HUDEP-2 (cell line): Measurements from ENCODE around the gene HS3ST5.
A peak's percentile ranks its signal among the peaks of the same experiment; 100 is the strongest.
"Not testable (repeated sequence)": the region's sequence is repeated elsewhere in the genome, so short reads cannot be mapped to it uniquely, and the experiment has no call there.

Experiments
- DNase-seq, 76 experiments: peaks; one replicate each; lab custom pipeline; 2025; ENCODE audit not compliant: unreplicated experiment in 76 of 76; lab: John Stamatoyannopoulos, UW

HS3ST5 gene

DNA sequence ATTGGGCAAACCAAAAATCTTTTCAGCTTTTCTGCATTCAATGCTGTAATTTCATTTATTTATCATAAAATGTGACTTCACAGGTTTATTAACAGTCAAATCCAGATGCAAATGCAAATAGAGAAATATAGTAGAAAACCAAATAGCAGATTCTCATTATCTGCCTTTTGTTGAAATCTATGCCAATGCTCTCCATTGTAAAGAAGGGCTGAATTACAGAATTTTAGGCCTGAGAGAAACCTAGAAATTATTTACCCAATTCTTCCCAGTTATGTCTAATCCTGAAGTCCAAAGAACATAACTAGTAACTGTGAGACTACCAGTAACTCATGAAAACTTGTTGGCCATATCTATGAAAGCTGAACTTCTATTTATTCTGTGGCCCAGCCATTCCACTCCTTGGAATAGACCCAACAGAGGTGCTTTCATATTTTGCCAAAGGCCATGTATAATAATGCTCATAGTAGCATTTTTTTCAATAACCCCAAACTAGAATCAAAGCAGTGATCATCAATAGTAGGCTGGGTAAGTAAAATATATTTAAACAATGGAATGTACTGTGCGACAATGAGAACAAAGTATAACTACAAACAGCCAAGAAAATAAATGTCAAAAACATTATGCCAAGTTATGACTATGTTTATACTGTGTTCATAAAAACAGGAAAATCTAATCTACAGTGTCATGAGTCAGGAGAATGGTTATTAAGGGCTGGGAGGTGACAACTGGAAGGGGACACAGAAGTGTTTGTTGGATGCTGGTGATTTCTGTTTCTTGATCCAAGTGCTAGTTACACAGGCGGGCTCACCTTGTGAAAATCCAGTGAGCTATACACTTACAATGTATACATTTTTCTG lies 183.8 kb downstream of the HS3ST5 start:
- DNase-seq: no peak

DNA sequence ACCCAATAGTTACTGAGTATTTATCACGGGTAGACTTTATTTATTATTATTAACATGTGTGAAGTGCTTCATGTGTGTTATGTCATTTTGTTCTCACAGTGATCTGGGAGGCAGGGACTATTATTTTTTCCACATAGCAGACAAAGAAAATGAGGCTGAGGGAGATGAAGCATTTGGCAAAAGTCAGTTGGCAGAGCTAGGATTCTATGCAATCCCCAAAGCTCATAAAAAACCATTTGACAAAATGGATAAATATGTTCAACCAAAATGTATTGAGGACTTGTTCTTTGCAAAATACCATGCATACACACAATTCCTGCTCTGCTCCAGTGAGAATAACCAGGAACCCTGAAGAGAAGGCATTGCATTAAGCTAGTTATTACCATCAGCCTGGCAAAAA lies 184.4 kb downstream of the HS3ST5 start:
- no peak for DNase-seq

DNA sequence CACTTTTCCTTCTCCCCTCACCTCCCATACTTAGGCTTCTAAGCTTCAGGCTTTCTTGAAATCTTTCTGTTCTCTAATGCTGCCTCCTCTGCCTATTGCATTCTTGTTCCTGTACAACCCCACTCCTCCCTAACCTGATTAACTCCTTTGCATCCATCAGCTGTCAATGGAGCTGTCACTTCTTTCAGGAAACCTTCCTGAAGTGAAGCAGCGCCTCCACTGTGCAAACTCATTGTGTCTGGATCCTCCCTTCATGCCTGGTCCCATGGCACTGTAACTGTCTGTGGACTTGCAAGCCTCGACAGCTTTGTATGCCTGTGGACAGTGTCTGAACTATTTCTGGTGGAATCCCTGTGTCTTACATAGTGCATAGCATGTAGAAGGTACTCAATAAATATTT lies 185.0 kb downstream of the HS3ST5 start:
- peak in 1 of 76 experiments; percentile 13 for DNase-seq

DNA sequence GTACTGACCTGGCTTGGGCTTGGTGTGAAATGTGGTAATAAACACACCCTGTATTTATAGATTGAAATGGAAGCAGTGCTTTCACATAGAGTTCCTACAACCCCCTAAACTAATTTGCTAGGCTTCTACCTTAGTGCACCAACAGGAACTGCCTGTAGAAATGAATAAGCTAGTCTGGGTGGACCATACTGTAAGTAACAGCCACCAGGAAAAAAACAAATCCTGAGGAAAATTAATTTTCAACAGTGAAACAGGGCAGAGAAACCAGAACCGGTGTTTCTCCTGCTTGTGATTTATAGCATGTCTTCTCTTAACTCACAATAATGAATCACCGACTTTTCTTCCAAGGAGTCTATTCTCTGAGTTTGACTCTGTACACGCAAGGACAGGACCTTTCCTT lies 187.1 kb downstream of the HS3ST5 start:
- no peak for DNase-seq

DNA sequence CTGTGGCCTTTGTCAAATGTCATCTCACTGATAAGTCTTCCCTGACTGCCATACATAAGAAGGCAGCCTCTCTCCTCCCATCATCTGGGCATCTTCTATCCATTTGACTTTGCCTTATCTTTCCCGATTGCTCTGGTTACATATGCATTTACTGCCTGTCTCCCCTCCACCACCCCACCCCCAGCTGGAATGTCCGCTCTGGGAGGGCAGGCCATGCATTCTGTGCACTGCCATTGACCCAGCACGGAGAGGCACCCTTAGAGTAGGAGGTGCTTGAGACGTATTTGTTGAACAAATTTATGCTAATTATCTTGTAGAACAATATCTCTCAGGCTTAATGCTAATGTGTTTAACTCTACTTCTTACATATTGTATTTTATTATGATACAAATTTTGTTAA lies 188.0 kb downstream of the HS3ST5 start:
- no peak for DNase-seq

DNA sequence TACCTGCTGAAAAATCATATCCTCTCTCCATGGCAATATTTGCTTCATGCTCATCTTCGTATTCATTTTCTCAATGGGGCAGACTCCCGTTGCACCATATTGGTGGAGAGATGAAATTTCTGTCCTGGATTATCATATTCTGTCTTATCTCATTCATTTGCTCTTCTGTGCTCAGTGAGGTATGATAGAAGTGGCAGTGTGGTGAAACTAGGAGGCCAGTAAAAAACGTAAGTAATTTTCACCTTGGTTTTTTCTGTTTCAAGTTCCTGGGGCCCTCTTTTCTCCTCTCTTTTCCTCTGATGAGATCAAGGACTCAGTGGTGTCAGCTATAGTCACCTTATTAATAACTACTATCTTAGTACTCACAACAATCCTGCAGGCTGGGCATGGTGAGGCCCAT lies 189.4 kb downstream of the HS3ST5 start:
- no peak for DNase-seq

DNA sequence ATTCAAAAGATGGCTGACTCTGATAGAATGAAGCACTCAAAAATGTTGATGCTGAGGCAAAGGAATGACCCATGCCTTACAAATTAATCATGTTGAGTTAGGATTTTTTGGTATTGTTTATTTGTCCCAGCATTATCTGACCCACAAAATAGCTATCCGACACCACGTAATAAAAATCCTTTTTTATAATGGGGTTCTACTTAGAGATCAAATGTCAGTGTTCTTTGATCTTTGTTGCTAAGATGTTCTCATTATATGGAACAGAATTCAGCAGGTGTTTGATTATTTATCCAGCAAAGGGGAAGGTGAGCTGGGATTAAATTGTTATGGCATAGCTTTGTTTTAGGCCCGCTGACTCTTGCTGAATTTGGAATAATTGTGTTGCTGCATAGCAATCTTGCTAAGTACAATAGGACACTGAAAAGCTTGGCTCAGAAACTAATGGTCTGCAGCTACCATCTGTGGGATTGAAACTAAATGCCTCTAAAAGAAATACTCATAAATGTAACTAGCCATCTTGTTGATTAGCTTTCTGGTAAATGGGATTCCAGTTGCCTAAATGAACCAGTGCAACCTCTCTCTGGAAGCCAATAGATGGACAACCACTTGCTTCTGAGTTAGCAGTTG lies 191.6 kb downstream of the HS3ST5 start:
- no peak for DNase-seq

DNA sequence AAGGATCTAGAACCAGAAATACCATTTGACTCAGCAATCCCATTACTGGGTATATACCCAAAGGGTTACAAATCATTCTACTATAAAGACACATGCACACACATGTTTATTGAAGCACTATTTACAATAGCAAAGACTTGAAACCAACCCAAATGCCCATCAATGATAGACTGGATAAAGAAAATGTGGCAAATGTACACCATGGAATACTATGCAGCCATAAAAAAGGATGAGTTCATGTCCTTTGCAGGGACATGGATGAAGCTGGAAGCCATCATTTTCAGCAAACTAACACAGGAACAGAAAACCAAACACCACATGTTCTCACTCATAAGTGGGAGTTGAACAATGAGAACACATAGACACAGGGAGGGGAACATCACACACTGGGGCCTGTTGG lies 193.6 kb downstream of the HS3ST5 start:
- DNase-seq: not testable (repeated sequence)

DNA sequence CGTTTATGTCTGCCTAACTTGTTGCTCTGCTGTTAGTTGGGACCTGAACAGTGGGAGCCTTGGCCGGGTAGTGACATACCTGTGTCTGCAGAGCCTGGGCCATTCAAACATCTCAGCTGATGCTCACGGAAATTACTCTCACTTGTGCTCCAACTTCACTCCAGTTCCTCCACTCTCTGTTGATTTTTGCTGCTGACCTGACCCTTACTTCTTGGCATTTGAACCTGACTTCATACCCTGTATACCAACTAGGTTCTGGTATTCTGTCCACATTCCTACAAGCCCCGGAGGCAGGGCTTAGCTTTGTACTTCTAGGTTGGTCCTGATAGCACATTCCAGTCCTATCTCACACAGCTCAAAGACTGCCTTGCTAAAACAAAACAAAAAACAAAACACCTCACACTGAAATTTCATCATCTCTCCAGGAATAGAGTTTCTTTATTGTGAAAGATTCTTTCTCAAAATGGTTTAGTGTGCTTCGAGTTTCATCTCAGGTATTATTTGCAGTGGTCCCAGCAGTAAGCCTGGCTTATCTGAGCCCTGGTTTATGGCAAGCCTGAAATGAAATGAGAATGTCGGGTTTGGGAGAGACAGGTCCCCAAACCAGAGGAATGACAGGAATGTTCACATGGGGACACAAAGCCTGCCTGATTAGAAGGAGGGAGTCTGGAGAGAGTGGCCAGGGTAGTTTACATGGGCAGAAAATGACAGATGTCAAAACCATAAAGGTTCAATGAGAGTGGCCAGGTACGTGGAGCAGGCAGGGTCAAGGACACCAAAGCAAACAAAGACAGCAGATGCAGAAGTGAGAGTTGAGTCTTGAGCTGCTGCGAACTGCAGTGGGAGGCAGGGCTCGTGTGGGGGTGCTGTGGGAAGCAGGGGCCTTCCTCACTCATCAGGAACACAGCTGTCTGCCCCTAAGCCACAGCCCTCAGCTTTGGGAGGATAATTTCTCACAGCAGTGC lies 197.7 kb downstream of the HS3ST5 start:
- no peak for DNase-seq

DNA sequence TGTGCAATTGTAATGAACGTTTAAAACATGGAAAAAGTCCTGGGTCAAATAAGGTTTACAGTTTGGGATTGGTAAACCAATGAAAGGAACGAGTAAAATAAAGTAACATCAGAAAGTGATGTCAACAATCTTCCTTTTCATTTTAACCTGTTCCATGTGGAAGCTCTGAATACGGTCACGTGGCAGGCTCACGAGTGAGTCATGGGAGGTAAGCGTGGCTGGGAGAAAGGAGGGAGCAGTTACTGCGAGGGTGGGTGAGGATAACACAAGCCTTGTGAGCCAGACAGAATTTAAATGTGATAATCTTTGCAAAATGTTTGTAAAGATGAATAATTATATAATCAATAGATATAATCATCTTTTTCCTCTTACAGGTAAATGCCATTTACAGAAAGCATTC lies 200.6 kb downstream of the HS3ST5 start:
- DNase-seq: no peak

DNA sequence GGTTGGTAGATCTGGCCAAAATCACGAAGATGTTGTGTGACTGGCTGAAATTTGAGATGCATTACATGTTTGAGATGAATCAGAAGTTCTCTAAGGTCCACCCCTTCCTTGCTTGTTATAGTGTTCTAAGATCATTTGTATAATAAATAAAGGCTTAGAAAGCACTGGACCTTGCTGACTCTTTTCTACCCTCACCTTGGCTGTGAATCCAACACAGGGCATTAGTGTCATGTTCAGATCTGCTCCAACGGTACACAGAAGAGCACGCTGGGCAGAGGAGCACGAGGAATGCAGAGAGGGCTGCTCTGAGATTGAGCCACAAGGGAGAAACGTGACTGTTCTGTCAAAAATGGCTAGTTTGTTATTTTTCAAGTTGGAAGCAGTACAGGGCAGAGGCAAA lies 202.4 kb downstream of the HS3ST5 start:
- no peak for DNase-seq

DNA sequence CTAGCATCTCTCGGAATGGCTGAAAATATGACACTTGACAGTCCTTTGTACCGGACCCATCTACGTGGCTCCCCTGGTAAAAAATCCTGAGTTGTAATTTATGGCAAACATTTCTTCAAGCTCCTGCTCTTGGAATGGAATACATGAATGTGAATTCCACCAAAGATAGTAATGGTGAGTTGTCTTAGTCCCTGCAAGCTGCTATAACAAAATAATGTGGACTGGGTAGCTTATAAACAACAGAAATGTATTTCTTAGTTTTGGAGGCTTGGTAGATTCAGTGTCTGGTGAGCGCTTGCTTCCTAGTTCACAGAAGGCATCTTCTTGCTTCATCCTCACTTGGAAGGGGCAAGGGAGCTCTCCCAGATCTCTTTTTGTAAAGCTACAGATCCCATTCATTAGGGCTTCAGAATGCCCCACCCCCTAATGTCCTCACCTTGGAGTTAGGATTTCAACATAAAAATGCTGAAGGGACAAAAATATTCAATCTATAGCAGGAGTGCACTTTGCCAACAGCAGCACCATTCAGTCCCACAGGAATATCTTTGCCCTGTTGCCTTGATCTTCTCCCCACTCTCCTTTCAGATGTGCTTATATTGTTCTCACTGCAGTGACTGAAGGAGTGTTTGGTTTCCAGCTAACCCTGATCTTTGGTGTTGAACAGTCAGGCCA lies 204.1 kb downstream of the HS3ST5 start:
- DNase-seq: no peak

DNA sequence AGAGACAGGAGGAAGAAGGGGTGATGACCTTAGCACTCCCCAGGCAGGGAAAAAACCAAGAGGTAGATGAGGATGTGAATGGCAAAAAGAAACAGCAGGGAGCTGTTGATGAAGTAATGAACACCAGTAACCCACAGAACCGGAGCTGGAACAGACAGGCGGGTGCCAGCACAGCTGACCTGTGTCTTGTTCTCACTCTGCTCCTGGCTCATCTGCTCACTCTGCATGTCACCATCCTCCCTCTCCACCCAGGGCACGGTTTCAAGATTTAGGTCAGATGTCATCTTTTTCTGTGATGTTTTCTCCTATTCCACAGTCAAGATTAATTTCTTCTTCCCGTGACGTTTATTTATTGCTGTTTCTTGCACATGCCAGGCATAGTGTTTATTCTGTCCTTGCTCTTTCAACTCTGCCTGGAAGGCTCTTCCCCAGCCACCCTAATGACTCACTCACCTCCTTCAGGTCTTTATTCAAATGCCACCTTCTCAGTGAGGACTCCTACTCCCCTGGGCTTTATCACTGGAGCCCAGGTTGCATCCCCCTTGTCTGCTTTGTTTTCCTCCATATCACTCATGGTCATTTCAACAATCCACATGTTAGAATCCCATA lies 207.4 kb downstream of the HS3ST5 start:
- no peak for DNase-seq

DNA sequence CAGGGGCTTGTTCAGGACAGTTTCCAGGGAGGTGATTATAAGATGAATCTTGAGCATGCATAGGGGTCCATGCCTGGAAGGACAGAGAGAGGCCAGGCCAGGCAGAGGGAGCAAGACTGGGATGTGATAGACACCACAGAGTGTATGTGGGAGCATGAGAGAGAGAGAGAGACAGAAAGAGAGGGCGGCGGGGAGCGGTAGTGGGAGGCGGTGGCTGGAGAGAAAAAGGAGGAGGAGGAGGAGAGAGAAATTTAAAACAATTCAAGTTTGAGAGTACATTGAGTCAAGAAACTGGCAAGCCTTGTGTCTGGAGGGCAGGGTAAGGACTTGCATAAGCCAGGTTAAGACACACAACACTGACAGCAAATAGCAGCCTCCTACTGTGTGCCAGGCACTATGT lies 209.0 kb downstream of the HS3ST5 start:
- no peak for DNase-seq

DNA sequence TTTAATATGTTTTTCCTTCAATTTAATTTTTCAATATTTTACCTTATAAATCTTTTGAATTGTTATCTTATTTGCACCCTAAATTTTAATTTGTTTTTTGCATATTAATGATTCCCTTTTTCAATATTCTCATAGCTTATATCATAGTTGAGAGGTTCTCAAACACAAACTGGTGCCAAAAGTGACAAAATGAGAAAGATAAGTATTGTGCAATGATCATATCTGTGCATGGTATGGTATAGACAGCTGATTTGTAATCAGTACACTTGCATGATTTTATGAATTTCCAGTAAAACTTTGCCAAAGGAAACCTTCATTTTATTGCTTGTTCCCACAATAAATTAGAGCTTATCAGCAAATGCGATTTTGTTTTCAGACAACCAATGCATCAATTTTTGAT lies 210.9 kb downstream of the HS3ST5 start:
- DNase-seq: no peak

DNA sequence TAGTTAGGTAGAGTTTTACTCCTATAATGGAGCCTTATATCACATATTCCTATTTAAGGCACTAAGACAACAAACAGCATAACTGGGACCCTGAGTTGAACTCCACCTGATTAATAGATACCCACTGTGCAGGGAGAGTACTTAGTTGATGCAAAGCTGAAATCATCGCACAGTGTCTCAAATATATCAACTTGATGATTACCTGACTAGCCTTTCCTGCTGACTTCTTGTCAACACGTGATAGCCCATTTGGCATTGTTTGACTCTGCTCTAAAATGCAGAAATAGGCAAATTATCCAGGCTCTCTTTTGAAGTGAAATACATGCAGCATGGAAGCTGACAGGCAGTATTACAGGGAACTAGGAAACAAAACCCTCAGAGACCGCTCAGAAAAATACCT lies 217.2 kb downstream of the HS3ST5 start:
- DNase-seq: no peak

DNA sequence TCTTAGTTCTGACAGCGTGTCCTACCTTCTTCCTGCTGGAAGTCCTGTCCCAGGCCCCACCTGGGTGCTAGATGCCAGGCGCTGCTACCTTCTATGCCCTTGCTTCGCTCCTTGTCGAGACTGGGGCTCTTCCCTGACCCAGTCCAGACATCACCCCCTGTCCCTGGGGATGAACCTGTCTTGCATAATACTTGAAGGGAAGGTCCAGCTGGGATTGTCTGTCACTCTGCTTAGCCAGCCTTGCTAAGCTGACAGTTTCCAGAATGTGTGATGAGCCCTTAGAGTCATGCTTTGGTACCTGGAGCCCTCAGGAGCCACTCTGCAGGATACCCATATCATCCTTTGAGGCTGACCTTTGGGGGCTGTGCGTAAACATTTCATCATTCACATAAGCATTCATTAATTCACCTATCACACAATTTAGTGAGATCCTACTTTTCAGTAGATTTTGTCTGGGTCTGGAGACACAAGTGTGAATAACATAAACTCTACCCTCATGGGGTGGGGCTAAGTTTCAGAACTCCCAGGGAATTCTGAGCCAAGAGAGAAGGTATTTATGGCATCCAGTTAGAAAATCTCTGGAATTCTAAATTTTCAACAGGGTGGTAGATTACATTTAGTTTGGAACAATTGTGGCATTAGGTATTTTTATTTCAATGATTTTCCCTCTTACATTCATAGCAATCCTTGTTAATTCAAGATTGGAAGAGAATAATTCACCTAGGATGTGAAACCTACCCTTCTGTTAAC lies 220.7 kb downstream of the HS3ST5 start:
- no peak for DNase-seq

DNA sequence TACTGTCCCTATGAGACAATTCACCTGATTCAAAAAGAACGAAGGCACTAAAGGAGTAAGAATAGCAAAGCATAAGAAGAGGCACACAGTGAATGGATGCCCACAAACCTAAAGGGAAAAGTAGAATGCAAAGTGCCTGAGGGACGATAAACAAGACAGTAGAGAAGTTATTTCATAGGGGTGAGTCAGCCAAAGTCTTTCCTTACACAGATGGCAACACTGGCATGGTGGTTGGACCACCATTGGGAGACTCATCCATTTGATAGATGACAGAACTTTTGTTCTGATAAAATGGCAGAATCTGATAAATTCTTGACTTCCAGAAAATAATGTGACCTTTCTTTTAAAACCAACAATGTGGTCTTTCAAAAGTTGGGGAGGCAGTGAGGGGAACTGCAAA lies 223.8 kb downstream of the HS3ST5 start:
- no peak for DNase-seq

DNA sequence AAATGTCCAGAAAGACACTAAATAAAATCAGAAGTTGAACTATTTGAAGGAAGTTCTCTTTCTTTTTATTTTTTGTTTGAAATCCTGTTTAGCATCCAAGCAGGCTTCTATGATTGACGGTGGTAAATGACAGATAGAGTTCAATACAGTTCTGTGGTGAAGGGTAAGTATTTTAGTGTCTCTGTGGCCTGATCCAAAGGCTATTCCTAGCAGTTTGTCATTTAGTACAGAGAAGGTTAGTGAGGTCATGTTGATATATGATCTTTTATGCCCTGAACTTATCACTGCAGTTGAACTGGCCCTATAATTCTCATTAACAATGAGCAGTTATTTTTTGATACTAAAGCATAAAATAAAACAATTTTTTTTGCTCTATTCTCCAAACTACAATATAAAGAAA lies 227.2 kb downstream of the HS3ST5 start:
- no peak for DNase-seq
